K562 (cell line): Measurements from ENCODE around the gene PDGFC. TPM values are rescaled to one million over a fixed set of nuclear protein-coding genes. Genes with fewer than 3 reads are reported as not detected.

Source experiments
- ATAC-seq: fragments of 200-7000 bp; cut with Tn5 transposase; 3 replicates; pipeline ENCODE4 v1.9.1; 2020; ENCODE audit warnings: moderate library complexity
- BruUV-seq: library from RNA; stranded (reverse); fragments of 400-500 nt; replicated peaks from 2 replicates; lab custom pipeline; 2021; lab: Mats Ljungman, UMichigan
- CTCF ChIA-PET: fragments of 300-600 bp; formaldehyde crosslinking; extraction: SDS; loops from one replicate; lab custom pipeline; 2021; ENCODE audit warnings: low intra/inter-chr PET ratio; lab: Yijun Ruan, JAX
- POLR2A ChIA-PET: fragments of 300-600, 350-650 bp; sonication (Branson Sonifier 250); formaldehyde crosslinking; extraction: SDS; loops from one replicate; lab custom pipeline; 2021; ENCODE audit warnings: antibody characterized with exemption, inconsistent platforms; lab: Yijun Ruan, JAX
- DNase-seq, 4 experiments: peaks; one replicate each; pipeline versions ENCODE4 v3.0.0 to v3.0.0-alpha.2; 2011 to 2018; ENCODE audit warnings: low spot score in 3 of 4, mixed read lengths in 3 of 4; ENCODE audit errors: extremely low read depth in 1 of 4
- FAIRE-seq: peaks from 2 replicates; lab custom pipeline; 2011; peaks lifted over from hg19 to GRCh38; lab: Jason Lieb, UNC
- H2AFZ ChIP-seq: 2 replicates; pipeline ENCODE4 v1.6.0; 2011; ENCODE audit warnings: low read depth, low read length, control low read depth, inconsistent platforms
- H3K27ac ChIP-seq: fragments of 200-600 bp; 3 replicates; pipeline ENCODE4 v1.8.0; 2011; ENCODE audit warnings: low read depth, mild to moderate bottlenecking, control low read depth, inconsistent platforms, low read length, moderate library complexity, mixed read lengths; ENCODE audit errors: extremely low read depth
- H3K27me3 ChIP-seq, 2 experiments: fragments of 300-600 bp in 1 of 2; 2 replicates in 1 of 2; 3 replicates in 1 of 2; pipeline versions ENCODE4 v1.6.0 to v1.8.0; 2011; ENCODE audit warnings: inconsistent platforms in 2 of 2, low read length in 2 of 2, mild to moderate bottlenecking in 1 of 2, mixed read lengths in 1 of 2, moderate library complexity in 1 of 2; ENCODE audit not compliant: control insufficient read depth in 2 of 2, insufficient read depth in 2 of 2
- H3K36me3 ChIP-seq: fragments of 300-600 bp; 3 replicates; pipeline ENCODE4 v1.8.0; 2011; ENCODE audit warnings: mild to moderate bottlenecking, low read length, inconsistent platforms; ENCODE audit not compliant: control insufficient read depth, insufficient read depth
- H3K4me1 ChIP-seq, 2 experiments: fragments of 200-600 bp in 1 of 2; replicated peaks in 1 of 2; 2 replicates in 1 of 2; 3 replicates in 1 of 2; pipeline versions ENCODE4 v1.5.1 to v1.8.0; 2011; ENCODE audit warnings: inconsistent platforms in 2 of 2, low read length in 2 of 2, mild to moderate bottlenecking in 1 of 2, mixed read lengths in 1 of 2, moderate library complexity in 1 of 2; ENCODE audit not compliant: control insufficient read depth in 2 of 2, insufficient read depth in 2 of 2
- H3K4me2 ChIP-seq: 2 replicates; pipeline ENCODE4 v1.6.1; 2011; ENCODE audit warnings: low read length, control low read depth, inconsistent platforms, mixed read lengths; ENCODE audit not compliant: insufficient read depth
- H3K4me3 ChIP-seq: fragments of 200-600 bp; sonication (generic), shearing (Covaris generic); 2 replicates; pipeline ENCODE4 v1.5.1; 2016; ENCODE audit warnings: control low read depth, inconsistent platforms
- H3K79me2 ChIP-seq: fragments of 200-600 bp; 3 replicates; pipeline ENCODE4 v1.8.0; 2011; ENCODE audit warnings: low read length, inconsistent platforms; ENCODE audit not compliant: control insufficient read depth, insufficient read depth
- H3K9ac ChIP-seq, 2 experiments: 2 replicates each; pipeline versions ENCODE4 v1.6.0 to v1.6.1; 2011; ENCODE audit warnings: low read depth in 2 of 2, low read length in 2 of 2, control low read depth in 1 of 2, inconsistent platforms in 1 of 2, mild to moderate bottlenecking in 1 of 2, mixed read lengths in 1 of 2; ENCODE audit not compliant: insufficient read depth in 1 of 2
- H3K9me1 ChIP-seq: one replicate; pipeline ENCODE4 v1.6.0; 2011; ENCODE audit warnings: inconsistent platforms, mild to moderate bottlenecking, low read length, moderate library complexity; ENCODE audit not compliant: control insufficient read depth, insufficient read depth
- H3K9me3 ChIP-seq: replicated peaks from 2 replicates; pipeline ENCODE4 v1.5.1; 2011; ENCODE audit warnings: low read depth, low read length, inconsistent platforms; ENCODE audit not compliant: control insufficient read depth, insufficient read depth
- H4K20me1 ChIP-seq: replicated peaks from 2 replicates; pipeline ENCODE4 v1.6.1; 2011; ENCODE audit warnings: low read length, inconsistent platforms, mixed read lengths; ENCODE audit not compliant: control insufficient read depth, insufficient read depth
- ADNP ChIP-seq: fragments of 200-800 bp; sonication (Bioruptor generic); IDR thresholded peaks from 2 replicates; pipeline ENCODE4 v1.6.1; 2016; ENCODE audit warnings: missing genetic modification characterization, missing compliant biosample characterization
- CEBPB ChIP-seq: fragments of 450-650 bp; IDR thresholded peaks from 2 replicates; pipeline ENCODE4 v1.6.1; 2016; ENCODE audit warnings: missing genetic modification characterization, missing compliant biosample characterization
- PRMT5 ChIP-seq: sonication (generic); formaldehyde crosslinking; IDR thresholded peaks from 2 replicates; pipeline ENCODE4 v1.5.0; 2020; ENCODE audit warnings: missing genetic modification reagents
- RFX1 ChIP-seq: fragments of 450-650 bp; IDR thresholded peaks from 2 replicates; pipeline ENCODE4 v1.6.1; 2016; ENCODE audit warnings: mild to moderate bottlenecking, moderate library complexity
- WGBS: fragments of 100-300 bp; shearing (Covaris generic); methylation state at CpG from one replicate; pipeline ENCODE4 v1.1.6; 2016; ENCODE audit warnings: low coverage, mixed read lengths; ENCODE audit not compliant: insufficient coverage; ENCODE audit errors: missing lambda C conversion rate; 5-methylcytosine and 5-hydroxymethylcytosine counted together
- in situ Hi-C: fragments of 300-500 bp; cut with MboI; formaldehyde crosslinking; loops from 4 replicates; pipeline ENCODE4 v1.15.0; 2018; ENCODE audit warnings: inconsistent platforms, mixed read lengths
- intact Hi-C: fragments of 100-400 bp; cut with micrococcal nuclease; formaldehyde crosslinking; loops from 2 replicates; pipeline ENCODE4 v1.14.2; 2022
- polyA plus RNA-seq, 8 experiments: library from polyadenylated mRNA; depleted of rRNA in 4 of 8; stranded (reverse) in 5 of 8; unstranded in 3 of 8; fragments of >200 nt; fragmentation: Nextera tagmentation in 2 of 8; fragmentation: Illumina TruSeq in 1 of 8; extraction: Ambion mirVana in 2 of 8; extraction: Trizol in 1 of 8; gene quantifications; 2 replicates each; pipeline versions ENCODE4 v1.2.1 to v1.2.3, GENCODE V29; 2011 to 2014; ENCODE audit warnings: inconsistent platforms in 1 of 8, missing spikeins in 1 of 8
- total RNA-seq, 7 experiments: library from RNA; depleted of rRNA in 6 of 7; stranded (reverse); fragments of >200 nt in 6 of 7; fragmentation: Illumina TruSeq in 2 of 7; extraction: Trizol in 2 of 7; gene quantifications; 2 replicates each; pipeline versions ENCODE4 v1.2.1 to v1.2.3, GENCODE V29; 2011 to 2021; ENCODE audit warnings: low replicate concordance in 1 of 7

Gene PDGFC
- total and polyA plus RNA-seq, 9 of the 15 experiments (the other 6 are each of a cell fraction or from before 2014, with no cell fraction given) = not detected

- no TSS peak for BruUV-seq
- Histone ChIP-seq H3K79me2 (no peaks in the 10 kb centered on the region), H3K9ac (no peak overlapping the region), H3K4me1 (no peaks in the 10 kb centered on the region), H3K4me2 (no peak overlapping the region), H4K20me1 (no peaks in the 10 kb centered on the region), H2AFZ (no peak overlapping the region), H3K27me3 (no peaks in the 10 kb centered on the region), H3K9me1 (no peaks in the 10 kb centered on the region), H3K27ac (no peak overlapping the region), H3K9me3 (no peaks in the 10 kb centered on the region), H3K4me3 (no peak overlapping the region), H3K36me3 (no peaks in the 10 kb centered on the region)
- ChIA-PET CTCF (no interaction called here), POLR2A (interaction anchor here (0.8 kb wide), 1 partner anchor 347 kb away, joined by 3 read pairs; no protein-coding TSS in a partner anchor)
- FAIRE-seq (no peak), ATAC-seq (no peak), DNase-seq (no peak)
- 0% methylated on average over 1 of the region's 1 CpG for WGBS
- in situ Hi-C loops (no loop called here), intact Hi-C loops (no loop called here)
- TF ChIP-seq ADNP (tag) (no peak), RFX1 (peak; percentile 23; the same call in 1 of the 2 replicates)
These were observed 75.1 kb downstream of the PDGFC start for GRCh38 chr4:156896527-156896926.

- BruUV-seq = no TSS peak
- FAIRE-seq = no peak
- DNase-seq = no peak
- H3K9me3 ChIP-seq = no peaks in the 10 kb centered on the region
- no peak overlapping the region for H3K4me3 ChIP-seq
- H3K9ac ChIP-seq = no peak overlapping the region
- H3K79me2 ChIP-seq = no peaks in the 10 kb centered on the region
- TF ChIP-seq PRMT5 (CRISPR knock-in tag) (no peak), CEBPB (tag) (0 out of 2 replicates have a peak, but pooled peaks have one; percentile 12)
- no peak overlapping the region for H3K4me2 ChIP-seq
- no peaks in the 10 kb centered on the region for H3K4me1 ChIP-seq
- no peak overlapping the region for H3K27ac ChIP-seq
- ChIA-PET POLR2A (no interaction called here), CTCF (no interaction called here)
- H3K27me3 ChIP-seq = no peaks in the 10 kb centered on the region
- H2AFZ ChIP-seq = no peak overlapping the region
- no peaks in the 10 kb centered on the region for H3K9me1 ChIP-seq
- no peaks in the 10 kb centered on the region for H3K36me3 ChIP-seq
- intact Hi-C loops (no loop called here), in situ Hi-C loops (no loop called here)
- H4K20me1 ChIP-seq = no peaks in the 10 kb centered on the region
- no peak for ATAC-seq
- 0% methylated on average over 1 of the region's 1 CpG for WGBS
These were observed 77.4 kb downstream of the PDGFC start for GRCh38 chr4:156894234-156894633.
